ENCODE data around the gene PDCD6IP. TPM values are rescaled to one million over a fixed set of nuclear protein-coding genes. Genes with fewer than 3 reads are reported as not detected.

PDCD6IP gene
- total and polyA plus RNA-seq, 2 of the 13 experiments (the other 11 are each of a cell fraction or from before 2014, with no cell fraction given), result 62.5 to 85.6 TPM

DNA sequence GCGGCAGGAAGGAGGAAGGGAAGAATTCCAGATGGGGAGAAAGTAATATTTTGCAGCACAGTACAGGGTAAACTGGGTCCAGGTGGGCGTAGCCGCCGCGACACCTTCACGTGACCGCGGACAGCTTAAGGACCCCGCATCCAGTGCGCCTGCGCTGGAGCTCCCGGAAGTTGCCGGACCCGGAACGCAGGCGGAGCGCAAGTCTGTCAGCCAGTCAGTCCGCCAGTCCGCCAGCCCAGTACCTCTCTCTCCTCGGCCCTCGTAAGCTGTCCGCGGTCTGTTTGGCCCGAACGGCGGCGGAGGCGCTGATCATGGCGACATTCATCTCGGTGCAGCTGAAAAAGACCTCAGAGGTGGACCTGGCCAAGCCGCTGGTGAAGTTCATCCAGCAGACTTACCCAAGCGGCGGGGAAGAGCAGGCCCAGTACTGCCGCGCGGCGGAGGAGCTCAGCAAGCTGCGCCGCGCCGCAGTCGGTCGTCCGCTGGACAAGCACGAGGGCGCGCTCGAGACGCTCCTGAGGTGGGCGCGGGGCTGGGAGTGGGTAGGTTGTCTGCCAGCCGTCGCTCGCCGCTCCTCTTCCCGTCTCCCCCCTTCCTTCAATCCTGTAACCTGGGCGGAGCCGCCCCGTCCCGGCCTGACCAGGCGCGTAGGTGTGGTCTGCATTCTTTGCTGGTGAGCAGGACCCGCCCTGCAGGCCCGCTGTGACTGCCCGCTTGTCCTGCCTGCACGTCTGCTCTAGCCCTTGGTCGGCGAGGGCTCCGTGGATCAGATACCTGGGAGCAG lies at the start of gene PDCD6IP (continued):
- no peak for TF ChIP-seq MLLT10 (CRISPR knock-in tag; IDR thresholded peaks at IDR 0.05)
- TF ChIP-seq, protein P1, sequence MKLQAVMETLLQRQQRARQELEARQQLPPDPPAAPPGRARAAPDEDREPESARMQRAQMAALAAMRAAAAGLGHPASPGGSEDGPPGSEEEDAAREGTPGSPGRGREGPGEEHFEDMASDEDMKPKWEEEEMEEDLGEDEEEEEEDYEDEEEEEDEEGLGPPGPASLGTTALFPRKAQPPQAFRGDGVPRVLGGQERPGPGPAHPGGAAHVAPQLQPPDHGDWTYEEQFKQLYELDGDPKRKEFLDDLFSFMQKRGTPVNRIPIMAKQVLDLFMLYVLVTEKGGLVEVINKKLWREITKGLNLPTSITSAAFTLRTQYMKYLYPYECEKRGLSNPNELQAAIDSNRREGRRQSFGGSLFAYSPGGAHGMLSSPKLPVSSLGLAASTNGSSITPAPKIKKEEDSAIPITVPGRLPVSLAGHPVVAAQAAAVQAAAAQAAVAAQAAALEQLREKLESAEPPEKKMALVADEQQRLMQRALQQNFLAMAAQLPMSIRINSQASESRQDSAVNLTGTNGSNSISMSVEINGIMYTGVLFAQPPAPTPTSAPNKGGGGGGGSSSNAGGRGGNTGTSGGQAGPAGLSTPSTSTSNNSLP (IDR thresholded peaks at IDR 0.05; ENCODE audit: low read depth, low read length), result no peak
- TF ChIP-seq ZNF605 (CRISPR knock-in tag; IDR thresholded peaks at IDR 0.05), result peak; percentile 94
- peak; percentile 78; the same call in 1 of the 2 replicates for TF ChIP-seq ARID2 (CRISPR knock-in tag; IDR thresholded peaks at IDR 0.05; ENCODE audit: borderline replicate concordance)
- TF ChIP-seq, protein P2, sequence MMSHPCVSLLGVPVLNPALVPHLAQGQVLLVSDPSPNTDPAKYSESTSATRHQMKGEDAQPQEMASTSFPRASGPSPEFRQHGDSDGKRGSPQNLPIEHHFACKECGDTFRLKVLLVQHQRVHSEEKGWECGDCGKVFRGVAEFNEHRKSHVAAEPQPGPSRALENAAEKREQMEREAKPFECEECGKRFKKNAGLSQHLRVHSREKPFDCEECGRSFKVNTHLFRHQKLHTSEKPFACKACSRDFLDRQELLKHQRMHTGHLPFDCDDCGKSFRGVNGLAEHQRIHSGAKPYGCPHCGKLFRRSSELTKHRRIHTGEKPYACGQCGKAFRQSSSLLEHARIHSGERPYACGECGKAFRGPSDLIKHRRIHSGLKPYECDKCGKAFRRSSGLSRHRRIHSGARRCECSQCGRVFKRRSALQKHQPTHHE (CRISPR knock-in tag; IDR thresholded peaks at IDR 0.05; ENCODE audit: borderline replicate concordance), result peak; percentile 79
- peak; percentile 75 for TF ChIP-seq ZNF430 (CRISPR knock-in tag; IDR thresholded peaks at IDR 0.05)
- TF ChIP-seq, protein P3, sequence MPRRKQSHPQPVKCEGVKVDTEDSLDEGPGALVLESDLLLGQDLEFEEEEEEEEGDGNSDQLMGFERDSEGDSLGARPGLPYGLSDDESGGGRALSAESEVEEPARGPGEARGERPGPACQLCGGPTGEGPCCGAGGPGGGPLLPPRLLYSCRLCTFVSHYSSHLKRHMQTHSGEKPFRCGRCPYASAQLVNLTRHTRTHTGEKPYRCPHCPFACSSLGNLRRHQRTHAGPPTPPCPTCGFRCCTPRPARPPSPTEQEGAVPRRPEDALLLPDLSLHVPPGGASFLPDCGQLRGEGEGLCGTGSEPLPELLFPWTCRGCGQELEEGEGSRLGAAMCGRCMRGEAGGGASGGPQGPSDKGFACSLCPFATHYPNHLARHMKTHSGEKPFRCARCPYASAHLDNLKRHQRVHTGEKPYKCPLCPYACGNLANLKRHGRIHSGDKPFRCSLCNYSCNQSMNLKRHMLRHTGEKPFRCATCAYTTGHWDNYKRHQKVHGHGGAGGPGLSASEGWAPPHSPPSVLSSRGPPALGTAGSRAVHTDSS (CRISPR knock-in tag; conservative IDR thresholded peaks at IDR 0.05), result no peak
- TF ChIP-seq, protein P4, sequence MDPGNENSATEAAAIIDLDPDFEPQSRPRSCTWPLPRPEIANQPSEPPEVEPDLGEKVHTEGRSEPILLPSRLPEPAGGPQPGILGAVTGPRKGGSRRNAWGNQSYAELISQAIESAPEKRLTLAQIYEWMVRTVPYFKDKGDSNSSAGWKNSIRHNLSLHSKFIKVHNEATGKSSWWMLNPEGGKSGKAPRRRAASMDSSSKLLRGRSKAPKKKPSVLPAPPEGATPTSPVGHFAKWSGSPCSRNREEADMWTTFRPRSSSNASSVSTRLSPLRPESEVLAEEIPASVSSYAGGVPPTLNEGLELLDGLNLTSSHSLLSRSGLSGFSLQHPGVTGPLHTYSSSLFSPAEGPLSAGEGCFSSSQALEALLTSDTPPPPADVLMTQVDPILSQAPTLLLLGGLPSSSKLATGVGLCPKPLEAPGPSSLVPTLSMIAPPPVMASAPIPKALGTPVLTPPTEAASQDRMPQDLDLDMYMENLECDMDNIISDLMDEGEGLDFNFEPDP (CRISPR knock-in tag; conservative IDR thresholded peaks at IDR 0.05), result no peak
- 0 out of 2 replicates have a peak, but pooled peaks have one; percentile 14 for TF ChIP-seq TSC22D2 (CRISPR knock-in tag; IDR thresholded peaks at IDR 0.05; ENCODE audit: borderline replicate concordance)
- no peak for TF ChIP-seq ZNF180 (CRISPR knock-in tag; IDR thresholded peaks at IDR 0.05; ENCODE audit: borderline replicate concordance, low read depth)
- TF ChIP-seq, protein P5, sequence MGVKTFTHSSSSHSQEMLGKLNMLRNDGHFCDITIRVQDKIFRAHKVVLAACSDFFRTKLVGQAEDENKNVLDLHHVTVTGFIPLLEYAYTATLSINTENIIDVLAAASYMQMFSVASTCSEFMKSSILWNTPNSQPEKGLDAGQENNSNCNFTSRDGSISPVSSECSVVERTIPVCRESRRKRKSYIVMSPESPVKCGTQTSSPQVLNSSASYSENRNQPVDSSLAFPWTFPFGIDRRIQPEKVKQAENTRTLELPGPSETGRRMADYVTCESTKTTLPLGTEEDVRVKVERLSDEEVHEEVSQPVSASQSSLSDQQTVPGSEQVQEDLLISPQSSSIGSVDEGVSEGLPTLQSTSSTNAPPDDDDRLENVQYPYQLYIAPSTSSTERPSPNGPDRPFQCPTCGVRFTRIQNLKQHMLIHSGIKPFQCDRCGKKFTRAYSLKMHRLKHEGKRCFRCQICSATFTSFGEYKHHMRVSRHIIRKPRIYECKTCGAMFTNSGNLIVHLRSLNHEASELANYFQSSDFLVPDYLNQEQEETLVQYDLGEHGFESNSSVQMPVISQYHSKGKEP (CRISPR knock-in tag; IDR thresholded peaks at IDR 0.05), result no peak
- peak; percentile 88 for TF ChIP-seq ELF3 (CRISPR knock-in tag; IDR thresholded peaks at IDR 0.05)
- no peak for TF ChIP-seq WIZ (CRISPR knock-in tag; IDR thresholded peaks at IDR 0.05)
- TF ChIP-seq SATB2 (CRISPR knock-in tag; IDR thresholded peaks at IDR 0.05), result peak; percentile 74; the same call in 1 of the 2 replicates
- TF ChIP-seq CAMTA2 (CRISPR knock-in tag; IDR thresholded peaks at IDR 0.05; ENCODE audit: borderline replicate concordance), result no peak
- peak; percentile 86; the same call in 1 of the 2 replicates for TF ChIP-seq ZSCAN12 (CRISPR knock-in tag; IDR thresholded peaks at IDR 0.05)
- TF ChIP-seq REXO4 (CRISPR knock-in tag; IDR thresholded peaks at IDR 0.05; ENCODE audit: borderline replicate concordance), result peak; percentile 20; the same call in 1 of the 2 replicates
- TF ChIP-seq PTBP1 (IDR thresholded peaks at IDR 0.05; ENCODE audit: low read depth, low read length, poor library complexity, severe bottlenecking), result peak; percentile 84
